Measurements from ENCODE around the gene AKAP13.

AKAP13 gene

DNA sequence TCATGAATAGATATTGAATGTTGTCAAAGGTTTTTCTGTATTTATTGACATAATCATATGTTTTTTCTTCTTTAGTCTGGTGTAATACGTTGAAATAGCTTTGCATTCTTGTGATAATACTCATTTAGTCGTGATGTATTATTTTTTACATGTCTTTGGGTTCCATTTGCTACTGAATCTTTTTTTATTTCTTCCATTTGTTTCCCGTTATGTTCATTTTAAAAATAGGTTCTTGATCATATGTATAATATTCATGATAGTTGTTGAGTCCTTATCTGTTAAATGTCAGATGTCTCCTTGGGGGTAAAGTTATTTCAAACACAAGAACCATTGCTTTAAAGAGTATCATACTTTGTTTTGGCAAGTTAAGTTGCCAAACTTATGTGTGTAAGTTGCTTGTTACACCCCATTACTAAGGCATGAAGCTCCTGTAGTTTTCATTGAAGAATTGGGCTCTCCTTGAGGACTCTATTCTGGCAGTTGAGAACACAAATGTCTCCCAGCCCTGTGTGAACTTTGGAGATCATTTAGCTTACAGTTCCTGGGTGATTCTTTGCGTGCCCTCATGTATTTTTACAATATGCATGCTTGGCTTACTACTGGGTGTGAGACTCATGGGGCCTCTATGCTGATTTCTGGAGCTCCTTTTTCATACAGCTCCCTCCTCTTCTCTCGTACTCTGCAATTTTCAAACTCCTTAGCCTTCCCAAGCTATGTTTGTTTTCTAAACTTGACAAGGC is 8.3 kb downstream of the AKAP13 start:
- no peak for DNase-seq

DNA sequence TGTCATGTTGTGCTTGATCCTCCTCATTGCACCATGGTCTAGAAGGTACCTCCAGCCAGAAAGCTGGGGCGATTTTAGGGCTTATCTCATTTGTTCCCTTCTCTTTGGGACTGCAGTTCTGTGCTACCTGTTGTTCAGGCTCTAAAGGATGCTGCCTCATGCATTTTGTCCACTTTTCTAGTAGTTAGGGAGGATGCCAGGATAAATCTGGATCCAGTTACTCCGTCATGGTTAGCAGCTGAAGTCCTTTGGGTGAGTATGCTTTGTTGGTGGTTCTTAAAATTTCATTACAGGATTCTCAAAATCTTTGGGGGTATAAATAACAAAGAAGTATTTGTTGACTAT is 8.9 kb downstream of the AKAP13 start:
- no peak for DNase-seq

DNA sequence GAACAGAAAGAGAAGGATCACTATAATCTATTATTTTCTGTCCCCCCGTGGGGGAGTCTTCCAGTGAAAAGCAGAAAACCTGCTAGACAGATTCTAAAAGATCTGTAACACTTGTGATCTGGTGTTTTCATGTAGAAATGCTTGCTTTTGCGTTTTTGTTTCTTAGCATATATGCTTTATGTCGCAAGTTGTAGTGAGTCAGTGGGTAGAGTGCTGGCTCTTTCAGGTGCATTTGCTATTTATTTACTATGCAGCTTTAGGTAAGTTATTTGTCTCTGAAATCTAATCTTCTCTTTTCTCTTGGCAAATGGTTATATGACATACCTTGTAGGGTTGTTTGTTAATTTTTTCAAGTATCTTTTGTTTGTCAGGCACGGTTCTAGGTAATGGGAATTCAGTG is 9.4 kb downstream of the AKAP13 start:
- DNase-seq, result peak; percentile 64

DNA sequence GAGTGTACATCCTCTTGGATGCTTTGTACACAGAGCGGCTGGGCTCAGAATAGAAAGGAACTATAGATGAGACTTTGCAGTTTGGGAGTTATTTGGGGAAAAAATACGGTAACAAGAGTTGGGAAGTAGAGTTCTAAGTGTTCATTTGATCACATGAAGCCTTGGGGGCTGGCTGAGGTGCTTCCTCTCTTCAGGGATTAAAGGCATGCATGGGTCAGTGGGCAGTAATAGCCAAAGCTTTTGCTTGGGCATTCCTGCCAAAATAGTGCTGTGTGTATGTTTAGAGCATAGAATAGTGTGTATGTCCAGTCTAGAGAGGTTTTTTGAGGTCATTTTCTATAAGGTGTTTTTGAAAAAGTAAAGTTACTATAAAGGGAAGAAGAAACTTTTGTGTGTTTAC is 12.8 kb downstream of the AKAP13 start:
- peak; percentile 24 for DNase-seq

DNA sequence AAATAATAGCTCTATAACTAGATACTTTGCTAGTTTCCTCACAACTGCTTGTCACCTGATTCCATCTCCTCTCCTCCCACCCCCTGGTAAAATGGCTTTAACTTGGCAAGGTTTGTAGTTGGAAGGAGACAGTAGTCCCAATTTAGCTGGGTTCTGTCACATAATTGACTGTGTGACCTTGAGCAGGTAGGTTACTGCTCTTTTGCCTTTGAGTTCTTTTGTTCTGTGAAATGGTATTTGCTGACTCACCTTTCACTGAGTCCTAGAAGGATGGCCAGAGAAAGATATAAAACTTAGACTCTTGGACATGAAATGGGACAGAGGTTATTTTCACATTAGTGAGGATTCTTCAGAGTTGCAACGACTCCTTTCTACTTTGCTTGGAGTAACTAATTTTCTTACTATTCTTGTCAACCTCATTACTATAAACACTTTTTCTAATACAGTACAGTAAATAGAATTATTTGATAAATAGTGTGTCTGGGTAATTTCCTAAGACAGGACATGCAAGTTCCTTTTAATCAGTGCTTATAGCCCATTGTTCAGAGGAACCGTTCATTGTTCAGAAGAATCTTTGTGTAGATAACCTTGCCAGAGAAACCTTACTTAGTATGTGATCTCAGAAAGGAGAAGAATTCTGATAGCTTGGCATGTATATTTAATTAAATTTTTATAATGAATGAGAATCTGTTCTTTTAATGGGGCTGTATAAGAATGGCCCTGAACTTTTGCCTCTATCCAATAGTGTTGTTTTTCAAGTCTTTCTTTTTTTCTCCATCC is 14.3 kb downstream of the AKAP13 start:
- DNase-seq, result peak; percentile 55

DNA sequence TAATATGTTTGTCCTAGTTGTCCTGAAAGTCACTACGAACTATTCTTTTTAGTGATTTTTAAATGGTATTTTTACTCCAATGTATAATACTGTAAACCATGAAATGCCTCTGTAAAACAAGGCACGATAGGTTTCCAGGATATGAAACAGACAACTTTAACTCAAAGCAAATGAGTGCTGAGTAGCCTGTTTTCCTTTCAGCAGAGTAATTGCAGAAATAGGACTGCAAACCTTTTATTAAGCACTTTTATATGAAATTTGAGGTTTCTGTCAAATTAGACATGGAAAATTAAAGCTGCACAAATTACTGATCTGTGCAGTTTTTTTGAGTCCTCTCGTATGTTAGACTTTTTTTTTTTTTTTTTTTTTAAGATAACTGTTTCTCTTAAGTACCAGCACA is 16.2 kb downstream of the AKAP13 start:
- DNase-seq, result no peak

DNA sequence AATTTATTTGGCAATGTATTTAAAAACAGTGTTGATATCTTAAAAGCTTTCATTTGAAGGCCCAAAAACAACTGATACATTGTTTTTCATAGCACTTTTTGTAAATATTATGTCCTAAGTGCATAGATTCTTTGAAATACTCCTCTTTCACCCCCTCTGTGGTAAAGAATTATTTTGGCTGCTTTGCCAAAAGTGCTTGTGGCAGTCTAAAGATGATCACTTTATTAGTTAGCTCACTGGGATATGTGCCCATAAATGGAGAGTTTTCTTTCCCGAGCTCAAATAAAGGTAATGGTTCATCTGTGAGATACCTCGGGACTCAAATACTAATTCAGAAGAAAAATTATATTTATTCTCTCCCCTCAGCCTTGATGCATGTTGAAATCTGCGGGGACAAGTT is 16.7 kb downstream of the AKAP13 start:
- no peak for DNase-seq

DNA sequence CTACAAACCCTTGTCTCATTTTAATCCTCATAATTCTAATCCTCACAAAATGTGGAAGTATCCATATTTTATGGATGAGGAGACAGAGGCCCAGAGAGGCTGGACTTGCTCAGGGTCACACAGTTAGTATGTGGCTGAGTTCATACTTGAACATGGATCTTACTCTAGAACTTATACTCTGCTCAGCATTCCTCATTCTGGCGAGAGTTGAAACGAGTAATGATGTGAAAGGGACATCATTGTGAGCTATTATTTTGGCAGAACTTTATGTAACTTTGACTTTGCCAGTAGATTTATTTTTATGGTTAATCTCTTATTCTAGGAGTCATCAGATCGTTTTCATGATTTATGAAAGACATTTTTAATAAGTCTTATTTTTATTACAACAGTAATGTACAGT is 17.5 kb downstream of the AKAP13 start:
- DNase-seq, result no peak

DNA sequence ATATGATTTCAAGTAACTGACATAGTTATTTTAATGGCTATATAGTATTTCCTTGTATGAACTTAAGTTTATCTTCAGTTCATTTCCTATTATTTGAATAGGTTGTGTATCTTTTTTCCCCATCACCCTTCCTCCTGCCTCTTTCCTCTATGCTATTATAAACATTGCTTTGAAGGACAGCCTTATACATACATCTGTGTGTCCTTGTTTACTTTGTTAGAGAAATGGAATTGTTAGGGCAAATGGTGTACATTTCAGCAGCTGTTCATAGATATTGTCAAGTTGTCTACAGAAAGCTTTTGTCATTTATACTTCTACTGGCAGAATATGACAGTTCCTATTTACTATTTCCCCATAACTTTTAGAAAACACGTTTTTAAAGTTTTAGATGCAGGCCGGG is 18.4 kb downstream of the AKAP13 start:
- peak; percentile 63 for DNase-seq

DNA sequence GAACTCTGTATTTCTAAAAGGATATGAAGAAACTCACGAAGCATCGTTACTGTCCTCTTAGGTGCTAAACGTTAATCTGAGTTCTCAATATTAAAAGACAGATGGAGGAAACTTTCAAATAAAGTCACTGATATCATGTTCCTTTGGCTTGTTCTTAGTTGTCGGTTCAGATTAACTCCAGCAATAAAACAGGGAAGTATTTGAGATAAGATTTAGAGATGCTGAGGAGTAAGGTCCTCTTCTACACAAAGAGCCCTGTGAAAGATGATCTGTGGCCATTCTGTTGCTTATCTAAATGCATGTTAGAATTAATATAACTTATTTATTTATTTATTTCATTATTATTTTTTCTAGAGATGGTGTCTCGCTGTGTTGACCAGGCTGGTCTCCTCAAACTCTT is 19.2 kb downstream of the AKAP13 start:
- DNase-seq, result no peak

DNA sequence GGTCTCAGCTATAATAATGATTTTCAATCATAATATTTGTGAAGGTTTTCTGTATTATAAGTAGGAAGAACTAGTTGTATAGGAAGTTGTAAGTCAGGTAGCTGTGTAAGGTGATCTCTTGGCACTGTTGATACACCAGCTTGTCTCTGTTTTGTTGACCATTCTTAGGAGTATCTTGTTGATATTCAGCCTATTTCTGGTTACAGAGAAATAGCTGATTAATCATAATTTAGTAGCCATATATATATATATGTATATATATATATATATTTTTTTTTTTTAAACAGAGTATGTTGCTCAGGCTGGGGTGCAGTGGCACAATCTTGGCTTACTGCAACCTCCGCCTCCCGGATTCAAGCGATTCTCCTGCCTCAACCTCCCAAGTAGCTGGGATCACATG is 20.2 kb downstream of the AKAP13 start:
- no peak for DNase-seq

DNA sequence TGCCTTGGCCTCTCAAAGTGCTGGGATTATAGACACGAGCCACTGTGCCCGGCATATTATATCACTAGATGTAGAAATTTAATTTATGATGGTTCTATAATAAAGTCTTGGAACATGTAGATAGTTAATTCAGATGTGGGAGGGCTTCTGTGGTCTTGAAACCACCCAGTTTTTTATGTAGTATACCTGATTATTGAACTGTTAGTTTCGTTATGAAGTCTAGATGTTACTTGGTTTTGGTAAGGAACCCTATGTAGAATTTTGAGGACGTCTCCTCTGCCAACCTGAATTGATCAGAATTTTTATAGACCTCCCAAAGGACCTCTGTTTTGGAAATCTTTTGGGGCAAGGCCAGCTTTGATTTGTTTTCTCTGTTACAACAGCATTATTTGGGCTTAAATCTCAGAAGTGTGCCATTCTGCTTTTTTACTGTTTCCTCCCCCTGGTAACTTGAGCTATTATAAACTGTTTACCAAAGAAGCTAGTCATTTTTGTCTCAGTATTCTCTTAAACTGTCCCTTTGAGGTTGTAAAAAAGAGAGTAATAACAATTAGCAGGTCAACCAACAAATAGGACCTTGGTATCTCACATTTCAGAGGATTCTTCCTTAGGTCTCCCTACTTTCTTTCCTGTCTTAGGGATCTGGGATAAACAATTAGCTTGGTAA is 20.8 kb downstream of the AKAP13 start:
- no peak for DNase-seq

DNA sequence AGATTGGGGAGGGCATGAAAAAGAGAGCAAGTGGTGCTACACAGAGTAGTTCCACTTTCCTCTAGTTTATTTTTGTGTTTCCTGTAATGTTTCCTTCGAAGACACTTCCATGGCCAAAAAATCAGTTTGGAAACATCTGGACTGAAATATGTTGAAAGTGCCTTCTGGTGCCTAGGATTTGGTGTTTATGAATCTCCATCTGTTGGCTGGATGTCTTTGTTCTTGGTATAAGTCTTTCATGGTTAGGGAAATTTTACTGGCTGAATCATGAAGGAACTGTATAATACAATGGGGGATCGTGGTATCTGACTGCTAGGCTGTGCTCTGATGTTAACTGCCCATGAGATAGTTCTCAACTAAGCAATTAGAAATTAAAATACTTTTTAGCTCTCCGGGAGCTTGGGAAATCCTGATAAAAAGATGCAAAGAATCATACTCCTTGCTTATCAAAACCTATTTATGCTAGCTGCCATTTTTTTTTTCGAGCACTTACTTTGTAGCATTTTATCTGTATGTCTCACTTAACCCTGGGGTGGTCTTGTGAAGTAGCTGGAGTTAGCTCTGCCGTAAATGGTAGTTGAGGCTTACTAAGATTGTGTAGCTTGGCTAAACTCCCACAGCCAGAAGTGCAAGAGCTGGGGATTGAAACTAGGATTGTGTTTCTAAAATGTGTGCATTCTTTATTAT is 21.9 kb downstream of the AKAP13 start:
- no peak for DNase-seq

DNA sequence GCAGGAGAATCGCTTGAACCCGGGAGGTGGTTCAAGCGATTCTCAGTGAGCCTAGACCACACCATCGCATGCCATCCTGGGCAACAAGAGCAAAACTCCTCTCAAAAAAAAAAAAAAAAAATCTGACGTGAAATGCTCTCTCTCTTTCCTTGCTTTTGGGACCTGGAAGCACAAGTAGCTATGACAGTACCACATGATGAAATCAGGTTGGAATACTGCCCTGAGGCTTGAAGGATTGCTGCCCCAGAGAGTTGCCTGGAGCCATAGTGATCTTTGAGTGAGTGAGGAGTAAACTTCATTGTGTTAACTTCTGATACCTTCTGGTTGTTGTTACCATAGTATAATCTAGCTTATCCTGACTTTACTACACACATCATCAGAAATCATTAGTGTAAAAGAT is 23.3 kb downstream of the AKAP13 start:
- no peak for DNase-seq

DNA sequence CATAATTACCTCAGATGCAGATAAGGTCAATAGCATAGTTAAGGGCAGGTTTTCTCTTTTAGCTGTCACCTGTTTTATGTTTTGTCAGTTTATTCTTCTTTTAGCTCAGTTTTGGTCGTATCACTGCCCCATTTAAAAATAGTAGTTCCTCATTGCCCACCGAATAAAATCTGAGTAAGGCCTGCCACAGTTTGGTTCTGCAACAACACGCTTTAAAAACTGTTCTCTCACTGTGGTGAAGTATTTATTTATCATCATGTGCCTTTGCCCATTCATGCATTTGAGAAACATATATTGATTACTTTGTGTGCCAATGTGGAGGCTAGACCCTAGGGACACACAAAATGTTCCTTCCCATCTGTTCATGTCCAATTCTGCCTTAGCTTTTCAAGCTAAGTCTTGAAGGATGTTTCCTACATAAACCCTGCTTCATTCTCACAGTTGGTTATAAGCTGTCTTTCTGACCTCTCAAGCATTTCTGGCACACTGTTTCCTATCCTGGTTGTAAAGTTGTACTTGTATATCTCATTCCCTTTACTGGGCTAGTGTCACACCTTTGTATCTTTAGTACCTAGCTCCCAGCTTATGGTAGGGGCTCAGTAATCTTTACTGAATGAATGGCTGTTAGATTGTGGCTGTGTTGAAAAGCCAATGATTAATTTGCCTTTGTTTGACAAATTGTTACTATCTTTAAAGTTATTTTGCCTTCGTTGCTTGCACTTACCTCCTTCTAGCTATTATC is 23.9 kb downstream of the AKAP13 start:
- no peak for DNase-seq

DNA sequence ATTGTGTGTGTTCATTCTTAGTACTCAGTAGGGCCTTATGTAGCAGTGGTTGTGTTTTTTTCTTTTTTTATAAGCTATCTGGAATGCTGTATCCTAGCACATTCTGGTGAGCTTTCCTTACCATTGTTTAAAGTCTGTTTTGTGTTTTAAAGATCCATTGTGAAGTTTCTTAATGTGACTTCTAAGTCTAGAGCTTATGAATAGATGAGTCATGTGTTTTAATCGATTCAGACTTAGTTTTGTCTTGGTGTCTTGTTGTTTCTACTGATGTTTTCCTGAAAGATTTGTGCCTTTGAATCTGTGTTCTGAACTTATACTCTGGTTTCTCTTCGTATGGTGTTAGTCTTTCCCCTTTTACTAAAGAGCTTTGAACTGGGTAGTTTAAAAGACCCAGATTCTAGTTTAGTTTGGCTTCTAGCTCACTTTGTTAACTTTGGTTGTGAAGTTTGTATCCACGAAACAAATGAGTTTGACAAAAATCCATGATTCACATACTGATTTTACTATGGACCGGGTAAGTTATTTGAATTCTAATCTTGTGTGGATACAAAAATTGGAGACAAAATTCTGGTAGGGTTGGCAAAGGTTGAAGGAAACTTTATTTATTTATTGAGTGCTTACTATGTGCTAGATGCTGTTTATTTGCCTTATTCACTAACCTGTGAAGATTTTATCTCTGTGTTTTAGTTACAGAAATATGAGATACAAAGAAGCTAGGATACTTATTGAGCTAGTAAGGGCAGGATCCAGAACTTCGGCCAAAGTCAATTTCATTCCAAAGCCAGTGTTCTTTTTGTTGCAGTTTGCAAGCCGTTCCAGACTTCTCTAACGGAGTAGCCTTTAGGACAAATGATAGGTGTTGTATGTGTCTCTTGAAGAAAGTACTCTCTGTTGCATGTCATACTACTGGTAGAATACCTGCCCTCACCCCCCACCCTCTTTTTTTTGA is 24.8 kb downstream of the AKAP13 start:
- no peak for DNase-seq

DNA sequence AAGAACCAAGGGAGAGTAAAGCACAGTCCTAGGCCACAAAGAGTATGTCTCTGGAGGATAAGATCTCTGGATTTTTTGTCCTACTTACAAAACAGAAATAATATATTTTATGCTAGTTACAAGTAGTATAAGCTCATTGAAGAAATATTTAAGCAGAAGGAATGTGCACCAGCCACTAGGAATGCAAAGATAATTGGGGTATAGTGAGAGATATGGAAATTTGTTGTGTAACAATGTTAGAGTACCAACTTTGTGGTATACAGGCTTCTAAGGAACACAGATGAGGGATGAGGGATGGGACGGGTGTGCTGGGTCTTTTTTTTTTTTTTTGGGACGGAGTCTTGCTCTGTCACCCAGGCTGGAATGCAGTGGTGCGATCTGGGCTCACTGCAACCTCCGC is 26.5 kb downstream of the AKAP13 start:
- no peak for DNase-seq

DNA sequence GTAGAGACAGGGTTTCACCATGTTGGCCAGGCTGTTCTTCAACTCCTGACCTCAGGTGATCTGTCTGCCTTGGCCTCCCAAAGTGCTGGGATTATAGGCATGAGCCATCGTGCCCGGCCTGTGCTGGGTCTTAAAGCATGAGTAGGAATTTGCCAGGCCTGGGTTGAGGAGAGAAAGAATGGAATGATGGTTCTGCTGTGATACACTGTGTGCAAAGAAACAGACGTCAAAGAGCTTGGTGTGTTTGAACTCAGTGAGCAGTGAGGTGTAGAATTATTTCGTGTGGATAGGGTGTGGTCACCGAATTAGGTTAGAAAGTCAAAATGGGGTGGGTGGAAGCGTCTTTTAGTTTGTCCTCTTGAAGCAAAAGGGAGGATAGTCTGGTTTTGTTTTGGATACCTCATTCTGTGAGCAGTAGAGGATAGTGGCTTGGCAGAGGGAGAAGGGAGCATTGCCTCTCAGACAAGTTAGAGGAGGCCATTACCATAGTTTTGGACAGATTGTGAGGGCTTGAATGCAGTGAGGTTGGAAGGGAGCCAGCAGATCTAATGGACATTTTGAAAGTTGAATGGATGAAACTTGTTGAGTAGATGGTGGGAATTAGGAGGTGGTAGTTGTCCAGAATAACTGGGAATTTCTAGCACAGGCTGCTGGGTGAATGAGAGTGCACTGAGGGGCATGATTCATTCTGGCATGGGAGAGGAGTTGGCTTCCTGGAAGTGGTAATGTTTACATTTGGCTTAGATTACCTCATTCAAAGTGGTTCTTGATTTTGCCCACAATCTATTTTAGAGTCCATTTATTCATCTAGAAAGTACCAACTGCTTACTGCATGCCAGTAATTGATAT is 27.2 kb downstream of the AKAP13 start:
- peak; percentile 86 for DNase-seq

DNA sequence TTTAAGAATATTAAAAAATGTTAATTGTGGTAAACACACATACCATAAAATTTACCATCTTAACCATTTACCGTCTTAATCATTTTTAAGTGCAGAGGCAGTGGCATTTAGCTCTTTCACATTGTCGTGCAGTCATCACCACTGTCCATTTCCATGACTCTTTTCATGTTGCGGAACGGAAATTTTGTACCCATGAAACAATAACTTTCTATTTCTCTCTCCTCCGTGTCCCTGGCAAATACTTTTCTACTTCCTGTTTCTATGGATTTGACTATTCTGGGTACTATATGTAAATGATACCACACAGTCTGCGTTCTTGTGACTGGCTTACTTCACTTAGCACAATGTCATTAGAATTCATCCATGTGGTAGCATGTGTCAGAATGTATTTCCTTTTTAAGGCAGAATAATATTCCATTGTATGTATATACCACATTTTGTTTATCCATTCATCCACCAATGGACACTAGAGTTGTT is 27.9 kb downstream of the AKAP13 start:
- DNase-seq, result no peak

DNA sequence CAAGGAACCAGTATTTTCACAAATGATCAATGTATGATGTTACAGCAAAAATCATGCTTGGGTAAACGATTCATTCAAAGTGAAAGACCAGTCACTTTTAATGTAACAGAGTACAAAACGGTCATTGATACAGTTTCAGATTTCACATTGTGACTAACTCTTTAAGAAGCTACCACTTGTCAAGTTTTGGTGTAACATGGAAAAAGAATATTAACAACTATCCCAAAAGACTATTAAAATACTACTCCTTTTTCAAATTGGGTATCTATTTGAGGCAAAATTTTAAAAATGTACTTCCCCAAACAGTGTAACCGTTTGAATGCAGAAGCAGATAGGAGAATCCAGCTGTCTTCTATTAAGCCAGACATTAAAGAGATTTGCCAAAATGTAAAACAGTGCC is 31.7 kb downstream of the AKAP13 start:
- DNase-seq, result peak; percentile 36

Measured in DMS53 (cell line).